ENCODE measurements around the gene SUPT20HL1.
A peak's percentile ranks its signal among the peaks of the same experiment; 100 is the strongest.

The SUPT20HL1 gene

DNA sequence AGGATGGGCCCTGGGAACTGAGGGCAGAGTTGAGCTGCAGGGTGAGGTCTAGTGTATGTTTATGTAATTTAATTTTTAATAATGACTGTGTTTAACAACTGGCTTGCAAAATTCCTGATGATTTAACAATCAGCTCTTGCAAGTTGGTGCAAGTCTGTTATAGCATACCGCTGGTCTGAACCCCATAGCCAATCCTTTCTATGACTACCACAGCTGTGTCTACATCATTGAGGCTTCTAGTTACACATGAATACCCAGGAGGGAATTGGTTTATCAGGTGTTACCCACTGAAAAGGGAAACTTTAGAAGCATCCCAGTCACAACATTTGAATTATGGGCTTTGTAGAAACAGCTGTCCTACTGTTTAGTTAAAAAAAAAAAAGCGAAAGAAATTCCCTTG lies 38.3 kb downstream of the SUPT20HL1 start:
- Histone ChIP-seq H3K4me3 (ENCODE audit: severe bottlenecking) (no peak overlapping the region), H3K27me3 (ENCODE audit: insufficient read depth, poor library complexity, severe bottlenecking) (no peaks in the 10 kb centered on the region), H3K4me1 (ENCODE audit: insufficient read depth, poor library complexity, severe bottlenecking) (peaks cover 3% of the 10 kb centered on the region), H3K36me3 (ENCODE audit: low read depth) (no peaks in the 10 kb centered on the region), H3K27ac (ENCODE audit: poor library complexity, severe bottlenecking) (no peak overlapping the region), H3K9me3 (ENCODE audit: severe bottlenecking) (no peaks in the 10 kb centered on the region)
- ATAC-seq (ENCODE audit: low read depth) (peak; percentile 95), DNase-seq (ENCODE audit: low spot score) (no peak)
- TF ChIP-seq, protein P1, sequence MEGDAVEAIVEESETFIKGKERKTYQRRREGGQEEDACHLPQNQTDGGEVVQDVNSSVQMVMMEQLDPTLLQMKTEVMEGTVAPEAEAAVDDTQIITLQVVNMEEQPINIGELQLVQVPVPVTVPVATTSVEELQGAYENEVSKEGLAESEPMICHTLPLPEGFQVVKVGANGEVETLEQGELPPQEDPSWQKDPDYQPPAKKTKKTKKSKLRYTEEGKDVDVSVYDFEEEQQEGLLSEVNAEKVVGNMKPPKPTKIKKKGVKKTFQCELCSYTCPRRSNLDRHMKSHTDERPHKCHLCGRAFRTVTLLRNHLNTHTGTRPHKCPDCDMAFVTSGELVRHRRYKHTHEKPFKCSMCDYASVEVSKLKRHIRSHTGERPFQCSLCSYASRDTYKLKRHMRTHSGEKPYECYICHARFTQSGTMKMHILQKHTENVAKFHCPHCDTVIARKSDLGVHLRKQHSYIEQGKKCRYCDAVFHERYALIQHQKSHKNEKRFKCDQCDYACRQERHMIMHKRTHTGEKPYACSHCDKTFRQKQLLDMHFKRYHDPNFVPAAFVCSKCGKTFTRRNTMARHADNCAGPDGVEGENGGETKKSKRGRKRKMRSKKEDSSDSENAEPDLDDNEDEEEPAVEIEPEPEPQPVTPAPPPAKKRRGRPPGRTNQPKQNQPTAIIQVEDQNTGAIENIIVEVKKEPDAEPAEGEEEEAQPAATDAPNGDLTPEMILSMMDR (IDR thresholded peaks at IDR 0.05; ENCODE audit: poor library complexity, severe bottlenecking): no peak

- no peak for DNase-seq (ENCODE audit: low spot score)
- no peak overlapping the region for H3K27ac ChIP-seq (ENCODE audit: poor library complexity, severe bottlenecking)
- ATAC-seq (ENCODE audit: low read depth): no peak
Measured at GRCh38 chrX:24399550-24399949, 39.1 kb downstream of the SUPT20HL1 start.

GRCh38 chrX:24405959-24406358 lies 45.5 kb downstream of the SUPT20HL1 start:
- ATAC-seq (ENCODE audit: low read depth): no peak
- no peaks in the 10 kb centered on the region for H3K36me3 ChIP-seq (ENCODE audit: low read depth)
- no peaks in the 10 kb centered on the region for H3K27me3 ChIP-seq (ENCODE audit: insufficient read depth, poor library complexity, severe bottlenecking)
- TF ChIP-seq, protein P1 (IDR thresholded peaks at IDR 0.05; ENCODE audit: poor library complexity, severe bottlenecking): no peak
- H3K27ac ChIP-seq (ENCODE audit: poor library complexity, severe bottlenecking): no peak overlapping the region
- no peak overlapping the region for H3K4me3 ChIP-seq (ENCODE audit: severe bottlenecking)
- no peak for DNase-seq (ENCODE audit: low spot score)
- no peaks in the 10 kb centered on the region for H3K9me3 ChIP-seq (ENCODE audit: severe bottlenecking)
- no peaks in the 10 kb centered on the region for H3K4me1 ChIP-seq (ENCODE audit: insufficient read depth, poor library complexity, severe bottlenecking)

More at GRCh38 chrX:24399550-24399949, 39.1 kb downstream of the SUPT20HL1 start:
- Histone ChIP-seq H3K36me3 (ENCODE audit: low read depth) (no peaks in the 10 kb centered on the region), H3K4me3 (ENCODE audit: severe bottlenecking) (no peak overlapping the region), H3K4me1 (ENCODE audit: insufficient read depth, poor library complexity, severe bottlenecking) (peaks cover 3% of the 10 kb centered on the region), H3K27me3 (ENCODE audit: insufficient read depth, poor library complexity, severe bottlenecking) (no peaks in the 10 kb centered on the region), H3K9me3 (ENCODE audit: severe bottlenecking) (no peaks in the 10 kb centered on the region)
- TF ChIP-seq, protein P1 (IDR thresholded peaks at IDR 0.05; ENCODE audit: poor library complexity, severe bottlenecking): no peak
